C4-2B (cell line): ENCODE results near the gene GADD45B.

Experiments
- H3K27ac ChIP-seq: fragments of 450-650 bp; 2 replicates; pipeline ENCODE4 v1.5.1; 2017
- ZFX ChIP-seq: fragments of 450-650 bp; IDR thresholded peaks from 2 replicates; pipeline ENCODE4 v1.6.1; 2017
- TF ChIP-seq, protein P1 (sequence below): fragments of 450-650 bp; conservative IDR thresholded peaks from 2 replicates; pipeline ENCODE4 v1.5.1; 2017; ENCODE audit warnings: mild to moderate bottlenecking

Gene GADD45B

DNA sequence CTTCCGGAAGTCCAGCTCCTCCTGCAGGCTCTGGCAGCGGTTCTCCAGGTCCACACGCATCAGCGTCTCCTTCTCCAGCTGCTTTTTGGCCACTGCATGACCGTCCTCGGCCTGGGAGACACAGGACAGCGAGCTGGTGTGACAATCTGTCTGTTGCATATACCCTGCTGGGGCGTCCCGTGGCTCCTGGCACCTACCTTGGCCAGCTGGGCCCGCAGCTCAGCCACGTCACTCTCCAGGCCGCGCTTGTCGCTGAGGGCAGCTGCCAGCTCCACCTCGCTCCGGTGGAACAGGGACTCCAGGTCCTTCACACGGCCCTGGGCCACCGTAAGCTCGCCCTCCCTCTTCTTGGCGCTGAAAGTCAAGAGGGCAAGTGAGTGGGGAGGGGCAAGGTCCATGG, 37.7 kb upstream of the GADD45B start:
- H3K27ac ChIP-seq = no peak overlapping the region
- no peak for TF ChIP-seq ZFX
- TF ChIP-seq, protein P1, sequence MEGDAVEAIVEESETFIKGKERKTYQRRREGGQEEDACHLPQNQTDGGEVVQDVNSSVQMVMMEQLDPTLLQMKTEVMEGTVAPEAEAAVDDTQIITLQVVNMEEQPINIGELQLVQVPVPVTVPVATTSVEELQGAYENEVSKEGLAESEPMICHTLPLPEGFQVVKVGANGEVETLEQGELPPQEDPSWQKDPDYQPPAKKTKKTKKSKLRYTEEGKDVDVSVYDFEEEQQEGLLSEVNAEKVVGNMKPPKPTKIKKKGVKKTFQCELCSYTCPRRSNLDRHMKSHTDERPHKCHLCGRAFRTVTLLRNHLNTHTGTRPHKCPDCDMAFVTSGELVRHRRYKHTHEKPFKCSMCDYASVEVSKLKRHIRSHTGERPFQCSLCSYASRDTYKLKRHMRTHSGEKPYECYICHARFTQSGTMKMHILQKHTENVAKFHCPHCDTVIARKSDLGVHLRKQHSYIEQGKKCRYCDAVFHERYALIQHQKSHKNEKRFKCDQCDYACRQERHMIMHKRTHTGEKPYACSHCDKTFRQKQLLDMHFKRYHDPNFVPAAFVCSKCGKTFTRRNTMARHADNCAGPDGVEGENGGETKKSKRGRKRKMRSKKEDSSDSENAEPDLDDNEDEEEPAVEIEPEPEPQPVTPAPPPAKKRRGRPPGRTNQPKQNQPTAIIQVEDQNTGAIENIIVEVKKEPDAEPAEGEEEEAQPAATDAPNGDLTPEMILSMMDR = no peak

DNA sequence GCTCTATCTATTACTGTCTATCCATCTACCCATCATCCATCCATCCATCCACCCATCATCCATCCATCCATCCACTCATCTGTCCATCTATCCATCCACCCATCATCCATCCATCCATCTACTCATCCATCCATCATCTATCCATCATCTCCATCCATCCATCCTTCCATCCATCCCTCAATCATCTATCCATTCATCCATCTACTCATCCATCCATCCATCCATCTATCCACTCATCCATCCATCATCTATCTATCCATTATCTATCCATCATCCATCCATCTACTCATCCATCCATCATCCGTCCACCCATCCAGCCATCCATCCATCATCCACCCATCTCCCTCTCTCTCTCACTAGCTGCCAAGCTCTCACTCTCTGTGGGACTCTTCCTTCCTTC, 35.4 kb upstream of the GADD45B start:
- no peak for TF ChIP-seq ZFX
- TF ChIP-seq, protein P1 = no peak

DNA sequence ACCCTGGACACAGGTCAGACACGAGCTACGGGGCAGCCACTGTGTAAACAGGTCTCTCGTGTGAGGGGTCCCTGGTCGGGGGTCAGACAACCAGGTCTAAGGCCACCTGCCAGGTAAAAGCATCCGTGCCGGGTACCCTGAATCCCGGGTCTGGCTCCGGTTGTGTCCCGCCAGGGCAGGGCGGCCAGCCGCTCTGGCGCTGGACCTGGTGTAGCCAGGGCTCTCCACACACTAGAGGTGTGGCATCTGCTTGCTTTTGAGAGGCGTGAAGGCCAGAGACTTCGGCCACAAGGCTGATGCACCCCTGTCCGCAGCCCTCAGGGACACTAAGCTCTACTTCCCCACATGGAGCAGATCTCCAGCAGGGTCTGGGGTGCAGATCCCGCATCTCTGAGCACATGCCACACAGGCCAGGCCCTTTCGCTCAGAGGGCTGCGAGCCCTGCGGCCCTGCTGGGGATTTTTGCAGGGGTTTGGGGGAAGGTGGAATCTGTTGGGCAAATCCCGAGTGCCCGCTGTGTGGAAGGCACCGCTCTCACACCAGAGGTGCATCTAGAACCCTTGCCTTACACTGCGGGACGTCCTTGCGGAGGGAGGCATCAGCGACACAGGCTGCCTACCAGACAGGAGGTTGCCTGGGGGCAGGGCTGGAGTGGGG, 34.7 kb upstream of the GADD45B start:
- H3K27ac ChIP-seq = no peak overlapping the region
- TF ChIP-seq, protein P1 = no peak
- TF ChIP-seq ZFX = no peak

More for the DNA sequence above, 35.4 kb upstream of the GADD45B start:
- no peak overlapping the region for H3K27ac ChIP-seq

DNA sequence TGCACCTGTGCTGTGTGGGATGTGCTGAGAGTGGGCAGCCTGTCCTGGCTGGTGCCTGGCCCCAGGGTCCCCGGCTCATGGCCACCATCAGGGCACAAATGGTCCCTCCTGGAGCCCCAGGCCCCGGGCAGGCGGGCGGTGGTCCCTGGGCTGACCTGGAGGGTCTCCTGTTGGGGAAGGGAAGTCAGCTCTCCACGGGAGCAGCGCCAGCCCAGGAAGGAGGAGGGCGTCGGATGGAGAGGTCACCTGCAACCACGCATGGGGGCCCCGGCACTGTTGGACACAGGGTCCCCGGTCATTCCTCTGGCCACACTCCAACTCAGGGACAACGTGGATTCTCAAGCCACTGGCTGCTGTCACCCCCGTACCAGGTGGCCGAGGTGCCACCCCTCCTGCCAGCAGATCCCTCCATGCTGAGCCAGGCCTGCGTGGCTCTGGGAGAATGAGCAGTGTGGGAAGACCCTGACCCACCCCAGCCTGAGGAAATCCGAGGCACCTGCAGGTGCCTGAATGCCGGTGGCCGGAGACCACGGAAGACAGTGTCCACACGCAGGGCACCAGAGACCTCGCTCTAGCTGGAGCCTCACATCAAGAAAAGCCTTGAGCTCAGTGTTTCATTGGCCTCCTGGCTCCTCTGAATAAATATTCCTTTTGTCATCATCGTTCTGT, 32.7 kb upstream of the GADD45B start:
- TF ChIP-seq, protein P1 = no peak
- TF ChIP-seq ZFX = no peak
- H3K27ac ChIP-seq = no peak overlapping the region

DNA sequence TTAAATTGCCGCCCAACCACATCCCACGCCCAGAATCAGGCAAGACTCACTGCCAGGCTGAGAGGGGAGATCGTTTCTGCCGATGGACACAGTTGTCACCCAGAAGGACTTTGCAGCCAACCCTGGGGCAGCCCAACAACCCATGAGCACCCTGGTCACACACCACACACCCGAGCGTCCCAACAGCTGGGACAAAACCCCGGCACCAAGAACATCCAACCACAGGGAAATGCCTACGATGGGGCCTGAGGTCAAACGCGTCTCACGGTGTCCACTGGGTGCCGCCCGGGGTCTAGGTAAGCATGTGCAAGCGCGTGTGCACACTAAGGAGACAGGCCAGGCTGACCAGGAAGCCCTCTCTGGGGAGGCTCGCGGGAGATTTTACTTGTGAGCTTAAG, 32.1 kb upstream of the GADD45B start:
- H3K27ac ChIP-seq = no peak overlapping the region
- TF ChIP-seq, protein P1 = no peak
- no peak for TF ChIP-seq ZFX

DNA sequence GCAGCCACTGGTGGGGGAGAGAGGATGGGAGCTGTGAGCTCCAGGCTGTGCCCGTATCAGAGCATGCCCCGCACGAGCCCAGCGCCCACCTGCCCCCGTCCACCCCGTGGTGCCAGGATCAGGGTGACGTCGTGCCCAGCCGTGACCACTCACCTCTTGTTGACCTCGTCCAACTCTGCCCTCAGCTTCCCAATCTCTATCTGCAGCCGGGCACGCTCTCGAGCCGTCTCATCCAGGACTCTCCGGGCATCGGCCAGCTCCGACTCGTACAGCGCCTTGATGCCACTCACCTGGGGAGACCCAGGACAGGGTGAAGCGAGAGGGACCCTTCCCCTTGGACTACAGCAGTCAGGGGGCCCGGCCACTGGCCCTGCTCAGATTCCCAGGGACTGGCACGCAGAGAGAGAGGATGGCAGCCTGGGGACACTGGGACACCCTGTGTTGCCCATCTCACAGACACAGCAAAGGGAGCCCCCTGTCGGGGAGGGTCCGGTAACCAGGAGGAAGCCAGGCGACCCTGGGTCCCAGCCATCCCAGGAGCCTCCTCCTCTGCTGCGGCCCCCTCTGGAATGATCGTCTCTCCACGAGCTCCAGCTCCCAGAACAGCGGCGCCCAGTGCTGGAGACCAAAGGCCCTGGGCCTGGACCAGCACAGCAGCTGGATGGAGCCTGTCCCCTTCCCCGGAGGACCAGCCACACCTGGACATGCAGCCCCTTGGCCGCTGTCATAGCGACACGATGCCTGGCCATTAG, 31.5 kb upstream of the GADD45B start:
- TF ChIP-seq, protein P1 = no peak
- no peak for TF ChIP-seq ZFX
- H3K27ac ChIP-seq = no peak overlapping the region

DNA sequence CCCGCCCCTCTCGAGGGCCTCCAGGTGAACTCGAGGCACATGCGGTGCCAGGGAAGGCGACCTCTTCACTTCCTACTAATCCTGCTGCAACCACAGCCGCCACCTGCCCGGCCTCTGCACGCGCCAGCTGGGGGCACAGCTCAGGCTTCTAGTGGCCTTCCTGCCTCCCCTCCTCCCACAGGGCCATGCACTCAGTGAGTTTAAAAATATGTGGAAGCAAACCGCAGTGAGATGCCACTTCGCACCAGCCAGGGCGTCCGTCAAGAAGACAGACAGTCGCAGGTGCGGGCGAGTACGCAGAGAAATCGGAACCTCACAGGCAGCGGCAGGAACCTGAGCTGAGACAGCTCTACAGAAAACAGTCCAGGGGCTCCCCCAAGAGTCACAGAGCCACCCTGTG, 29.5 kb upstream of the GADD45B start:
- TF ChIP-seq, protein P1 = no peak
- no peak for TF ChIP-seq ZFX
- no peak overlapping the region for H3K27ac ChIP-seq
